Smooth muscle cell (in vitro differentiated cells): Measurements from ENCODE around the gene HOXB3. TPM values are rescaled to one million over a fixed set of nuclear protein-coding genes. Genes with fewer than 3 reads are reported as not detected.

Source experiments
- DNase-seq: peaks from one replicate; lab custom pipeline; 2025; ENCODE audit not compliant: unreplicated experiment; lab: John Stamatoyannopoulos, UW
- H2AFZ ChIP-seq: fragments of 200-600 bp; sonication (generic); 2 replicates; pipeline ENCODE4 v1.6.0; 2016; ENCODE audit warnings: antibody characterized with exemption, low read depth, mild to moderate bottlenecking
- H3F3A ChIP-seq: fragments of 200-600 bp; sonication (generic); 2 replicates; pipeline ENCODE4 v1.6.0; 2017; ENCODE audit warnings: antibody characterized with exemption, low read depth
- H3K27ac ChIP-seq: fragments of 200-600 bp; sonication (generic); 2 replicates; pipeline ENCODE4 v1.5.1; 2016; ENCODE audit warnings: low read depth, mild to moderate bottlenecking
- H3K27me3 ChIP-seq: fragments of 200-600 bp; sonication (generic); 2 replicates; pipeline ENCODE4 v1.6.1; 2016; ENCODE audit warnings: low read depth, mild to moderate bottlenecking
- H3K36me3 ChIP-seq: fragments of 200-600 bp; sonication (generic); 2 replicates; pipeline ENCODE4 v1.5.1; 2016; ENCODE audit warnings: low read depth
- H3K4me1 ChIP-seq: fragments of 200-600 bp; sonication (generic); 2 replicates; pipeline ENCODE4 v1.5.1; 2016; ENCODE audit warnings: low read depth
- H3K4me2 ChIP-seq: fragments of 200-600 bp; sonication (generic); 2 replicates; pipeline ENCODE4 v1.6.0; 2016; ENCODE audit warnings: mild to moderate bottlenecking
- H3K4me3 ChIP-seq: fragments of 200-600 bp; sonication (generic); 2 replicates; pipeline ENCODE4 v1.5.1; 2016; ENCODE audit warnings: mild to moderate bottlenecking
- H3K79me2 ChIP-seq: fragments of 200-600 bp; sonication (generic); 2 replicates; pipeline ENCODE4 v1.6.0; 2016; ENCODE audit warnings: low read depth, mild to moderate bottlenecking
- H3K9ac ChIP-seq: fragments of 200-600 bp; sonication (generic); 2 replicates; pipeline ENCODE4 v1.6.0; 2016; ENCODE audit warnings: low read depth
- H3K9me3 ChIP-seq: fragments of 200-600 bp; sonication (generic); replicated peaks from 2 replicates; pipeline ENCODE4 v1.5.1; 2016; ENCODE audit warnings: low read depth
- H4K20me1 ChIP-seq: fragments of 200-600 bp; sonication (generic); 2 replicates; pipeline ENCODE4 v1.6.0; 2016; ENCODE audit warnings: low read depth
- WGBS: methylation state at CpG from one replicate; pipeline ENCODE4 v1.1.7; 2016; ENCODE audit warnings: low lambda C conversion rate; 5-methylcytosine and 5-hydroxymethylcytosine counted together
- polyA plus RNA-seq: library from polyadenylated mRNA; unstranded; fragments of >200 nt; fragmentation: Nextera tagmentation; extraction: Ambion mirVana; gene quantifications from 2 replicates; pipeline ENCODE4 v1.2.1, GENCODE V29; 2016
- total RNA-seq: library from RNA; depleted of rRNA; stranded (reverse); fragments of >200 nt; gene quantifications from 2 replicates; pipeline ENCODE4 v1.2.3, GENCODE V29; 2014
- TF ChIP-seq, protein P1 (sequence below): fragments of 200-600 bp; sonication (generic); IDR thresholded peaks from 2 replicates; pipeline ENCODE4 v1.5.1; 2017; ENCODE audit warnings: borderline replicate concordance, mild to moderate bottlenecking, antibody characterized with exemption; ENCODE audit not compliant: insufficient read depth, poor library complexity, severe bottlenecking

The HOXB3 gene
- total and polyA plus RNA-seq, 2 experiments from 2014 or later, result 2.8 to 5.1 TPM

DNA sequence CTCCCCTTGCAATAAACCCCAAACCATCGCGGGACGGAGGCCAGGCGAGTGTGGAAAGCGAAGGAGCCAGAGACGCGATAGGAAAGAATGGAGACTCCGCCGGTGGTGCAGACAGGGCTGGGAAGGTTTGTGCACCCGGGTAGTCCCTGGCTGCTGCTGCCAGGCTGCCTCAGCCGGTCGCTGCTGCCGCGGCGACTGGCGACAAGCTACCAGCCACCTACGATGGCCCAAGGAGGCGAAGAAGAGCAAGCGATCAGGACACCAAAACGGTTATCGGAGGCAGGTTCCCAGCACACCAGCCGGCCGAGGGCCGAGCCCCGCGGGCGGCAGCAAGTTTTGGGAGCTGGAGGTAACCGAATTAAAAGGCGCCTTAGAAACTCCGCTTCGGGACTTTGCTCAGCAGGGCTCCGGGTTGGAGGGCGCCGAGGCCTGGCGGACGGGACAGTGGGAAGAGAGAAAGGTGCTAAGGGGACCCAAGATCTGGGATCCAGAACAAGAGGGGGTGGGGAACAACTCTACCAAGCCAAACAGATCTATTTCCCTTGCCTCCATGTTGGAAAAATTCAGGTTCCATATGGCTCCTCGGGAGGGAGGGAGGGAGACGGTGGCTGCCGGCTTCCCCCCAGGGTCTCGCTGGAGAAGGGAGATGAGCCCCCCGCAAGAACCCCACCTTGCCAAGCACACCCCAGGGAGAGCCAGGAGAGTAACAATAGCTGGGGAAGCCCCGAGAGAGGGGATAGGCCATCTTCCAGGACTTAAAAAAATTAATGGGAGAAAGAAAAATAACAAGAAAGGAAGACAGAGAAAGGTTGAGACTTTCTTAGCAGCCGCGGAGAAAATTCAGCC lies 35.4 kb downstream of the HOXB3 start:
- DNase-seq, result no peak
- no peak overlapping the region for H2AFZ ChIP-seq
- 35% methylated on average over 44 of the region's 44 CpGs for WGBS

DNA sequence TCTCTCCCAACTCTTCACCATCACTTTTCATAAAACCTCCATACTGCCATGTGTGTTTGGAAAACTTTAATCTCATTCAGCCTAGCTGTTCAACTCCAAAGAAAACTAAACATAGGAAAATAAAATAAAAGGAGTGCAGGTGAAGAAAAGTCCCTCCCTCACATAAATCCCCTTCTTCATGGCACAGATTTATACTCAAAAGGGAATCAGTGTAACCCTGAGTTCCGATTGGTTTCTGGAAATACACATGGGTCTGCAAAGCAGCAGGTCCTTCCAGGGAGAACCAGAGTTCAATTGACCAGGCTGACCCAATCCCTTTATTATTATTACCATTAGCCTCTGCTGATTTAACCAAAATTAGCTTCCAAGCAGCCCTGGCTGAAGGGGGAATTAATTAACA lies 36.2 kb downstream of the HOXB3 start:
- 96% methylated on average over 1 of the region's 1 CpG for WGBS
- H3K9ac ChIP-seq, result no peak overlapping the region
- no peaks in the 10 kb centered on the region for H3K4me1 ChIP-seq

More for the DNA sequence above, 35.4 kb downstream of the HOXB3 start:
- no peaks in the 10 kb centered on the region for H3K9me3 ChIP-seq
- H3K4me2 ChIP-seq, result peak overlapping the region; percentile 91
- peaks cover 68% of the 10 kb centered on the region for H4K20me1 ChIP-seq
- H3K4me1 ChIP-seq, result no peaks in the 10 kb centered on the region
- peaks cover 68% of the 10 kb centered on the region for H3K27me3 ChIP-seq
- peak overlapping the region; percentile 42 for H3K4me3 ChIP-seq
- H3K36me3 ChIP-seq, result no peaks in the 10 kb centered on the region
- no peak overlapping the region for H3K9ac ChIP-seq
- H3K27ac ChIP-seq, result no peak overlapping the region
- peaks cover 4% of the 10 kb centered on the region for H3F3A ChIP-seq
- peaks cover 17% of the 10 kb centered on the region for H3K79me2 ChIP-seq
- TF ChIP-seq, protein P1, sequence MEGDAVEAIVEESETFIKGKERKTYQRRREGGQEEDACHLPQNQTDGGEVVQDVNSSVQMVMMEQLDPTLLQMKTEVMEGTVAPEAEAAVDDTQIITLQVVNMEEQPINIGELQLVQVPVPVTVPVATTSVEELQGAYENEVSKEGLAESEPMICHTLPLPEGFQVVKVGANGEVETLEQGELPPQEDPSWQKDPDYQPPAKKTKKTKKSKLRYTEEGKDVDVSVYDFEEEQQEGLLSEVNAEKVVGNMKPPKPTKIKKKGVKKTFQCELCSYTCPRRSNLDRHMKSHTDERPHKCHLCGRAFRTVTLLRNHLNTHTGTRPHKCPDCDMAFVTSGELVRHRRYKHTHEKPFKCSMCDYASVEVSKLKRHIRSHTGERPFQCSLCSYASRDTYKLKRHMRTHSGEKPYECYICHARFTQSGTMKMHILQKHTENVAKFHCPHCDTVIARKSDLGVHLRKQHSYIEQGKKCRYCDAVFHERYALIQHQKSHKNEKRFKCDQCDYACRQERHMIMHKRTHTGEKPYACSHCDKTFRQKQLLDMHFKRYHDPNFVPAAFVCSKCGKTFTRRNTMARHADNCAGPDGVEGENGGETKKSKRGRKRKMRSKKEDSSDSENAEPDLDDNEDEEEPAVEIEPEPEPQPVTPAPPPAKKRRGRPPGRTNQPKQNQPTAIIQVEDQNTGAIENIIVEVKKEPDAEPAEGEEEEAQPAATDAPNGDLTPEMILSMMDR, result no peak

DNA sequence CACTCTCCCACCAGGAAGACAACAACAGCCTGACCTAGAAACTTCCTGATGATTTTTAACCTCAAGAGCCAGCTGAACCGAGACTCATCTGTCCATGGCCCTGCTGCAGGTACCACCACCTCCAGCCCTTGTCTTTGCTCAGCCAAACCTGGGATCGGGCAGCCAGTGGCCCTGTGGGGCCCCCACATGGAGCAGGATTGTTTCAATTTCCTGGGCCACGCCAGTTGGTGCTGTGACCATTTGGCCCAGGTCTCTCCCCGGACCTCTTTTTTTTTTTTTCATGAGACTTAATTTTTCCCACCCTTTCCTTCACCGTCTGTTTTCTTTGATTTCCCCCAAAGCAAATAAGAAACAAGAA lies 36.9 kb downstream of the HOXB3 start:
- DNase-seq, result no peak
- Histone ChIP-seq H4K20me1 (peaks cover 53% of the 10 kb centered on the region), H3K4me1 (no peaks in the 10 kb centered on the region), H3K27me3 (peaks cover 53% of the 10 kb centered on the region), H3K4me2 (no peak overlapping the region), H2AFZ (no peak overlapping the region), H3K9me3 (no peaks in the 10 kb centered on the region), H3F3A (peaks cover 14% of the 10 kb centered on the region), H3K27ac (no peak overlapping the region), H3K79me2 (peaks cover 17% of the 10 kb centered on the region), H3K9ac (no peak overlapping the region), H3K4me3 (no peak overlapping the region), H3K36me3 (no peaks in the 10 kb centered on the region)
- TF ChIP-seq, protein P1, result no peak
- whole genome bisulfite sequencing, result 76% methylated on average over 5 of the region's 5 CpGs

More for the DNA sequence above, 36.2 kb downstream of the HOXB3 start:
- Histone ChIP-seq H3K36me3 (no peaks in the 10 kb centered on the region), H3K27me3 (peaks cover 60% of the 10 kb centered on the region), H3K4me2 (peak overlapping the region; percentile 91), H3K9me3 (no peaks in the 10 kb centered on the region), H3K4me3 (no peak overlapping the region), H4K20me1 (peaks cover 60% of the 10 kb centered on the region), H3K79me2 (peaks cover 17% of the 10 kb centered on the region), H3F3A (peaks cover 10% of the 10 kb centered on the region), H2AFZ (no peak overlapping the region), H3K27ac (no peak overlapping the region)
- TF ChIP-seq, protein P1, result no peak
- DNase-seq, result no peak
